ACC112 (cell line): ENCODE results near the gene KRTAP2-1.
A peak's percentile ranks its signal among the peaks of the same experiment; 100 is the strongest.
"Not testable (repeated sequence)": the region's sequence is repeated elsewhere in the genome, so short reads cannot be mapped to it uniquely, and the experiment has no call there.

Experiments
- H2AFZ ChIP-seq: fragments of 200-600 bp; sonication (generic); one replicate; pipeline ENCODE4 v1.6.0; 2017; ENCODE audit warnings: antibody characterized with exemption, low read length; ENCODE audit not compliant: unreplicated experiment
- H3K27ac ChIP-seq: fragments of 200-600 bp; sonication (generic); 2 replicates; pipeline ENCODE4 v1.5.1; 2014; ENCODE audit warnings: low read depth, mild to moderate bottlenecking, antibody characterized with exemption, low read length, moderate library complexity
- H3K27me3 ChIP-seq: fragments of 200-600 bp; sonication (generic); 2 replicates; pipeline ENCODE4 v1.6.1; 2014; ENCODE audit warnings: mild to moderate bottlenecking, antibody characterized with exemption, low read length, moderate library complexity, mixed read lengths; ENCODE audit not compliant: insufficient read depth
- H3K36me3 ChIP-seq: fragments of 200-600 bp; sonication (generic); 2 replicates; pipeline ENCODE4 v1.6.1; 2016; ENCODE audit warnings: mild to moderate bottlenecking, antibody characterized with exemption, low read length, moderate library complexity, mixed read lengths; ENCODE audit not compliant: insufficient read depth
- H3K4me1 ChIP-seq: fragments of 200-600 bp; sonication (generic); one replicate; pipeline ENCODE4 v1.6.1; 2016; ENCODE audit warnings: low read length, mixed read lengths; ENCODE audit not compliant: insufficient read depth, unreplicated experiment, control insufficient read depth
- H3K4me3 ChIP-seq: fragments of 200-600 bp; sonication (generic); 2 replicates; pipeline ENCODE4 v1.5.1; 2014; ENCODE audit warnings: mild to moderate bottlenecking, low read depth, low read length
- H3K79me2 ChIP-seq: fragments of 200-600 bp; sonication (generic); one replicate; pipeline ENCODE4 v1.6.0; 2016; ENCODE audit warnings: low read length; ENCODE audit not compliant: control insufficient read depth, unreplicated experiment, insufficient read depth

KRTAP2-1 gene

GRCh38 chr17:41067281-41067680, 20.2 kb upstream of the KRTAP2-1 start:
- no peaks in the 10 kb centered on the region for H3K27me3 ChIP-seq
- H3K36me3 ChIP-seq, result no peaks in the 10 kb centered on the region
- no peak overlapping the region for H3K27ac ChIP-seq
- H3K4me1 ChIP-seq, result peaks cover 29% of the 10 kb centered on the region
- H3K4me3 ChIP-seq, result no peak overlapping the region
- H3K79me2 ChIP-seq, result no peaks in the 10 kb centered on the region
- H2AFZ ChIP-seq, result no peak overlapping the region

- Histone ChIP-seq H3K27ac (peak within 1 kb of the TSS; percentile 65), H3K4me3 (no peak within 1 kb of the TSS), H3K27me3 (no peaks in the 10 kb centered on the region), H3K4me1 (peaks cover 41% of the 10 kb centered on the region), H2AFZ (no peak within 1 kb of the TSS), H3K36me3 (no peaks in the 10 kb centered on the region), H3K79me2 (no peaks in the 10 kb centered on the region)
Measured at GRCh38 chr17:41065829-41066624, 18.9 kb upstream of the KRTAP2-1 start, which contains the start of gene KRTAP2-4. KRTAP2-4 (minus strand) TSS chr17:41065879; CDS start chr17:41065845, 34 bp downstream.

DNA sequence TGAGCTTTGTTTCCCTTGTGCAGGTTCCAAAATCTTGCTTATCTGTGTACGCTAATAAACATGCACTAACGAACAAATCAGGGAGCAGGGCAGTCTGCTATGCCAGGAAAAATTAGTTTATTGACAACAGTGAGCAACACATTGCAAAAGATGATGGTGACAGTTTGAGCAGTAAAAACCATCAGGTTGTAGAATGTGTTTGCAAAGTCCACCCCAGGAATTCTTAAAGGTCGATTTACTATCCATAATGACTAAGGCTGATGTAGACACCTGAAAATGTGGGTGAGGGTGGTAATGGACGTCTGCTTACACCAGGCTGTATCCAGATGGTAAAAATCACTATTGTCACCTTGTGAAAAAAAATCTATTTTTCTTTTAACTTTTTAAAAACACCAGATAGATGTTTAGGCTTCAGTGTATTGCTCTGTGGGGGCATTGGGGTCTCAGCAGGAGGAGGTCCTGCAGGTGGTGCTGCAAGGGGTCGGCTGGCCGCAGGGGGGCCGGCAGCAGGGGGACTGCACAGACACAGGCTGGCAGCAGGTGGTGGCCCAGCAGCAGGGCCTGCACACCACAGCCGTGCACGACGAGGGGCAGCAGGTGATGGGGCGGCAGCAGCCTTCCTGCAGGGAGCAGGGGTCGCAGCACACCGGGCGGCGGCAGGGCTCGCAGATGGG, 18.0 kb upstream of the KRTAP2-1 start:
- H3K79me2 ChIP-seq, H3K27me3 ChIP-seq, H3K27ac ChIP-seq, H2AFZ ChIP-seq, H3K4me3 ChIP-seq, H3K36me3 ChIP-seq: not testable (repeated sequence)
- peaks cover 49% of the 10 kb centered on the region for H3K4me1 ChIP-seq

DNA sequence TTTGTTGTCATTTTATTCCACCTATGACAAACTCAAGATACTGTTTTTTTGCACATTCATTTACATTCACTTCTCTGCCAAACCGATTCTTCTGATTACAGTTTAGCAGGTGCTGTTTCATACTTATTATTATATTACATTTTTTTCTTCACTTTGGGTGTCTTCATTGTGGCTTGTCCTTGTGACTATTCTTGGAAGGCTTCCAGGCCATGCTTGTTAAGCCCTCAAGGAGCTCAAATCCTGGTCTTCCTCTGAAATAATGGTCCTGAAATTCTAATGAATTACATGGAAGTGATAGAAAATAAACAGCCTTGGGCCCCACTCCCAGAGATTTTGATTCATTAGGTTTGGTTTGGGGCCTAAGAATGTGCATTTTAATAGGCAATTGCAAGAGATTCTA, 17.2 kb upstream of the KRTAP2-1 start:
- Histone ChIP-seq H3K27me3 (no peaks in the 10 kb centered on the region), H3K36me3 (no peaks in the 10 kb centered on the region), H3K27ac (no peak overlapping the region), H3K4me3 (no peak overlapping the region), H3K79me2 (no peaks in the 10 kb centered on the region), H3K4me1 (peaks cover 55% of the 10 kb centered on the region), H2AFZ (no peak overlapping the region)

DNA sequence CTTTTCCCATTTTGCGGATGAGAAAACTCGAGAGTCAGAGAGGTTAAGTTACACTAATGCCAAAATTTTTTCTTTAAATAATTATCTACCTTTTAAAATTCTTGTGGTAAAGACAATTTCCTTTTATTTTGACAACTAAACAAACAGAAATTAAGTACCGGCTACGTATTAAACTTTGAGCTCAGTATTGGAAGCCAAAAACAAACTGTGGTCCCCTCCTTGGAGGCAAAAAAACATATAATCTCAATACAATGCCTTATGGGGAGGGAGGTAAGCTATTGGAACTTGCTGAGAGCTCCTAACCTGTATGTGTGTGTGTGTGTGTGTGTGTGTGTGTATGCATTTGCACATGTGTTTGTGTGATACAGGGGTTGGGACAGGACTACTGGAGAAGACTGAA, 16.3 kb upstream of the KRTAP2-1 start:
- Histone ChIP-seq H3K27ac (peak overlapping the region; percentile 93; the same call in 1 of the 2 replicates), H3K36me3 (no peaks in the 10 kb centered on the region), H3K27me3 (no peaks in the 10 kb centered on the region), H3K4me3 (no peak overlapping the region), H3K79me2 (no peaks in the 10 kb centered on the region), H2AFZ (no peak overlapping the region), H3K4me1 (peaks cover 62% of the 10 kb centered on the region)

- peak overlapping the region; percentile 93 for H3K27ac ChIP-seq
Measured at GRCh38 chr17:41061964-41062363, 14.8 kb upstream of the KRTAP2-1 start.

DNA sequence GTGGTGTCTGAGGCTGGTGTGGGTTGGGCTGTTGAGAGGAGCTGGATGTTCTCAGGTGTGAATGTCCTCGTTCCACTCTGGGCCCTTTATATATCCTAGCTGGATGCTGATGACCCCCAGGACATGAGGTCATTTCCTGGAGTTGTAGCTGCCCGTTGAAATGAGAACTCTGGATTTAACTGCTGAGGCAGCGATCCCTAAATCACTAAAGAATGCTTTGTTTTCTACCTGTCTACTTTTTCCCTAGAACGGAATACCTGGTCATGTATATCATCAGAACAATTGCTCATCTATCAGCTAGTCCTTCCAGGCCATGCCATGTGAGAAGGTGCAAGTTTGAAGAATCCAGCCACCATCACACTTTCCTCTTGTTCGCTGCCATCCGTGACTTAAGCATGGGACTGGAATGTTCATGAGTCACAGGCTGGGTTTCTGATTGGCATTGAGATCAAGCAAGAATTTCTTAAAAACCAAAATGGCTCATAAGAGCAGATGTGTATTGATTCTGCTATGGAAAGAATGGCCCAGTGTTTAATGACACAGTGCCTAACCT, 13.0 kb upstream of the KRTAP2-1 start, which contains the start of gene KRTAP2-3:
Gene KRTAP2-3, minus strand, starts transcription at position 63 of the 553 bp plus-strand sequence. CDS start 64 bp downstream, outside the sequence.
- peak within 1 kb of the TSS; percentile 53 for H2AFZ ChIP-seq
- peaks cover 49% of the 10 kb centered on the region for H3K4me1 ChIP-seq
- H3K4me3 ChIP-seq, result no peak within 1 kb of the TSS; the same call in 1 of the 2 replicates
- no peaks in the 10 kb centered on the region for H3K36me3 ChIP-seq
- no peaks in the 10 kb centered on the region for H3K27me3 ChIP-seq
- peak within 1 kb of the TSS; percentile 93 for H3K27ac ChIP-seq
- H3K79me2 ChIP-seq, result no peaks in the 10 kb centered on the region

More at GRCh38 chr17:41061964-41062363, 14.8 kb upstream of the KRTAP2-1 start:
- no peaks in the 10 kb centered on the region for H3K79me2 ChIP-seq
- peaks cover 60% of the 10 kb centered on the region for H3K4me1 ChIP-seq
- no peaks in the 10 kb centered on the region for H3K27me3 ChIP-seq
- H2AFZ ChIP-seq, result peak overlapping the region; percentile 58
- H3K36me3 ChIP-seq, result no peaks in the 10 kb centered on the region
- H3K4me3 ChIP-seq, result no peak overlapping the region

DNA sequence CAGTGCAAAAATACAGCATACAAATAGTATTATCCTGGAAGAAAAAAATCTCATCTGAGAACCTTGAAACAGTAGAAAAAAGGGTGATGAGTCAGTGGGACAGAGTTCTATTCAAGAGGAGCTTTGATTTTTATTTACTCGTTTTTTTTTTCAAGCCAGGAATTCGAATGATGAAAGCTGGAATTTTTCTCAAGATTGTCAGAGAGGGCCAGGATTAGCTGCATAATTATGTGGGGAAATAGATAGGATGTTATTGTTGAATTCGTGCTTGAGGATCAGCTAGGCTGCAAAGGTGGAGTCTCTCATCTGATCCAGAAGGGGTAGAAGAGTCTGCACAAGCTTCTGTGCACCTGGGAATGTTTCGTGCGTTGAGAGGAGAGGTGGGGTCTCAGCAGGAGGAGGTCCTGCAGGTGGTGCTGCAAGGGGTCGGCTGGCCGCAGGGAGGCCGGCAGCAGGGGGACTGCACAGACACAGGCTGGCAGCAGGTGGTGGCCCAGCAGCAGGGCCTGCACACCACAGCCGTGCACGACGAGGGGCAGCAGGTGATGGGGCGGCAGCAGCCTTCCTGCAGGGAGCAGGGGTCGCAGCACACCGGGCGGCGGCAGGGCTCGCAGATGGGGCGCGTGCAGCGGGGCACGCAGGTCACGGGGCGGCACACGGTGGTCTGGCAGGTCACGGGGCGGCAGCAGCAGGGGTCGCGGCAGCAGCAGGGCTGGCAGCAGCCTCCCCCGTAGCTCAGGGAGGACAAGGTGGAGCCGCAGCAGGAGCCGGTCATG, 12.3 kb upstream of the KRTAP2-1 start:
- not testable (repeated sequence) for H3K36me3 ChIP-seq, H3K27me3 ChIP-seq, H2AFZ ChIP-seq, H3K79me2 ChIP-seq, H3K4me3 ChIP-seq
- peaks cover 49% of the 10 kb centered on the region for H3K4me1 ChIP-seq
- peak overlapping the region; percentile 93 for H3K27ac ChIP-seq

DNA sequence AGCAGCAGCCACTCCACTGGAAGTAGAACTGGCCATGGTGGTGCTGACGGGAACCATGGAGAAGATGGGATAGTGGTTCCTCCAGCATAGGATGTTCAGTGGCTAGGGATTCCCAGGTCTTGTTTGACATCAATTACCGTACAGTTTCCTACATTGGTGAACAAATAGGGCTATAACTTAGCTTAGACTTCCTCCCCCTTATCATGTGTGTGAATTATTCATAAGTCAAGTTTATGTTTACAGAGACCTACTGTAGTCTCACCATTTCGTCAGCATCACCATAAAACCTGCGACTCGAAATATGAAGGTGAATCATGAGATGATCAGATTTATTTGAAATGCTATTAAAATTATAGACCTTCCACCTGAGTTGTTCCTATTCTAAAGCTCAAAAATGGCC, 11.6 kb upstream of the KRTAP2-1 start:
- Histone ChIP-seq H3K36me3 (no peaks in the 10 kb centered on the region), H3K4me1 (peaks cover 49% of the 10 kb centered on the region), H2AFZ (no peak overlapping the region), H3K79me2 (no peaks in the 10 kb centered on the region), H3K27ac (peak overlapping the region; percentile 93), H3K4me3 (no peak overlapping the region), H3K27me3 (no peaks in the 10 kb centered on the region)

GRCh38 chr17:41057547-41057946, 10.4 kb upstream of the KRTAP2-1 start:
- Histone ChIP-seq H2AFZ (no peak overlapping the region), H3K27me3 (no peaks in the 10 kb centered on the region), H3K27ac (no peak overlapping the region), H3K4me3 (no peak overlapping the region), H3K4me1 (peaks cover 38% of the 10 kb centered on the region), H3K79me2 (no peaks in the 10 kb centered on the region), H3K36me3 (0 out of 2 replicates have a peak, but pooled peaks cover 4% of the 10 kb centered on the region)
